GM12878 (cell line): Measurements from ENCODE around the gene AP1M1. TPM values are rescaled to one million over a fixed set of nuclear protein-coding genes. Genes with fewer than 3 reads are reported as not detected.
A peak's percentile ranks its signal among the peaks of the same experiment; 100 is the strongest.

Source experiments
- ATAC-seq: fragments of 200-7000 bp; cut with Tn5 transposase; 3 replicates; pipeline ENCODE4 v1.9.1; 2020; ENCODE audit warnings: mild to moderate bottlenecking, moderate library complexity
- BruUV-seq: library from RNA; stranded (reverse); fragments of 400-500 nt; replicated peaks from 2 replicates; lab custom pipeline; 2021; lab: Mats Ljungman, UMichigan
- CTCF ChIA-PET: fragments of 300-600 bp; sonication (Branson Sonifier 250); formaldehyde crosslinking; extraction: SDS; loops from one replicate; lab custom pipeline; 2021; ENCODE audit warnings: inconsistent platforms; lab: Yijun Ruan, JAX
- POLR2A ChIA-PET: fragments of 350-600 bp; formaldehyde crosslinking; extraction: SDS; loops from one replicate; lab custom pipeline; 2021; ENCODE audit warnings: inconsistent platforms; lab: Charles Lee
- RAD21 ChIA-PET: fragments of 300-600 bp; sonication (Branson Sonifier 250); formaldehyde crosslinking; loops from one replicate; lab custom pipeline; 2023; ENCODE audit warnings: antibody characterized with exemption; ENCODE audit not compliant: unreplicated experiment; lab: Charles Lee
- SMC1A ChIA-PET: fragments of 300-600 bp; sonication (Branson Sonifier 250); formaldehyde crosslinking; loops from one replicate; lab custom pipeline; 2023; ENCODE audit not compliant: unreplicated experiment, uncharacterized antibody; lab: Charles Lee
- DNase-seq: peaks from one replicate; pipeline ENCODE4 v3.0.0-alpha.2; 2011; ENCODE audit warnings: low read depth, low spot score
- FAIRE-seq: peaks from 3 replicates; lab custom pipeline; 2011; peaks lifted over from hg19 to GRCh38; lab: Jason Lieb, UNC
- H2AFZ ChIP-seq: 2 replicates; pipeline ENCODE4 v1.6.0; 2011; ENCODE audit warnings: low read depth, low read length, control low read depth; ENCODE audit not compliant: control insufficient read depth
- H3K27ac ChIP-seq: 2 replicates; pipeline ENCODE4 v1.5.1; 2011; ENCODE audit warnings: control low read depth; ENCODE audit not compliant: control insufficient read depth, insufficient read depth
- H3K27me3 ChIP-seq, 2 experiments: replicated peaks in 1 of 2; 2 replicates each; pipeline versions ENCODE4 v1.6.0 to v1.6.1; 2011; ENCODE audit warnings: low read length in 1 of 2; ENCODE audit not compliant: control insufficient read depth in 2 of 2, insufficient read depth in 2 of 2
- H3K36me3 ChIP-seq, 2 experiments: 2 replicates each; pipeline ENCODE4 v1.5.1; 2011; ENCODE audit warnings: low read length in 1 of 2; ENCODE audit not compliant: control insufficient read depth in 2 of 2, insufficient read depth in 2 of 2
- H3K4me1 ChIP-seq: 2 replicates; pipeline ENCODE4 v1.6.1; 2011; ENCODE audit warnings: mild to moderate bottlenecking, low read length, moderate library complexity, mixed read lengths; ENCODE audit not compliant: control insufficient read depth, insufficient read depth
- H3K4me2 ChIP-seq: 2 replicates; pipeline ENCODE4 v1.6.0; 2011; ENCODE audit warnings: control low read depth; ENCODE audit not compliant: control insufficient read depth, insufficient read depth
- H3K4me3 ChIP-seq: fragments of 200-600 bp; sonication (generic); 2 replicates; pipeline ENCODE4 v1.5.1; 2016
- H3K79me2 ChIP-seq: 2 replicates; pipeline ENCODE4 v1.6.0; 2011; ENCODE audit warnings: low read length; ENCODE audit not compliant: control insufficient read depth, insufficient read depth
- H3K9ac ChIP-seq: 2 replicates; pipeline ENCODE4 v1.8.0; 2011; ENCODE audit warnings: low read length, control low read depth, mixed read lengths; ENCODE audit not compliant: control insufficient read depth, insufficient read depth
- H3K9me3 ChIP-seq: replicated peaks from 3 replicates; pipeline ENCODE4 v1.5.1; 2011; ENCODE audit warnings: mild to moderate bottlenecking, low read length; ENCODE audit not compliant: control insufficient read depth, insufficient read depth
- H4K20me1 ChIP-seq: 2 replicates; pipeline ENCODE4 v1.6.0; 2011; ENCODE audit not compliant: control insufficient read depth, insufficient read depth
- HDAC6 ChIP-seq: fragments of 200-600 bp; sonication (generic); IDR thresholded peaks from one replicate; pipeline ENCODE4 v1.8.0; 2017; ENCODE audit warnings: antibody characterized with exemption; ENCODE audit not compliant: unreplicated experiment
- MXI1 ChIP-seq: fragments of 150-350 bp; IDR thresholded peaks from 2 replicates; pipeline ENCODE4 v1.6.1; 2011; ENCODE audit warnings: low read depth, mild to moderate bottlenecking, inconsistent platforms, low read length, improper control_type of control experiment
- PAX8 ChIP-seq: fragments of 450-650 bp; IDR thresholded peaks from 2 replicates; pipeline ENCODE4 v1.6.1; 2017; ENCODE audit warnings: mild to moderate bottlenecking, moderate library complexity
- POLR2AphosphoS2 ChIP-seq: IDR thresholded peaks from 2 replicates; pipeline ENCODE4 v1.6.1; 2011; ENCODE audit warnings: low read depth, mild to moderate bottlenecking, low read length, improper control_type of control experiment, moderate library complexity
- TCF7 ChIP-seq: IDR thresholded peaks from 2 replicates; pipeline ENCODE4 v1.6.1; 2014; ENCODE audit warnings: antibody characterized with exemption, borderline replicate concordance
- ZNF384 ChIP-seq: IDR thresholded peaks from 2 replicates; pipeline ENCODE4 v1.6.1; 2012; ENCODE audit warnings: low read depth, mild to moderate bottlenecking, low read length, improper control_type of control experiment, borderline replicate concordance
- WGBS: methylation state at CpG from one replicate; pipeline ENCODE4 v1.1.6; 2016; ENCODE audit warnings: low lambda C conversion rate; ENCODE audit not compliant: insufficient replicate concordance, insufficient coverage; ENCODE audit errors: missing lambda C conversion rate; 5-methylcytosine and 5-hydroxymethylcytosine counted together
- in situ Hi-C: fragments of 300-500 bp; cut with MboI; formaldehyde crosslinking; loops from 9 replicates; pipeline ENCODE4 v1.14.3; 2018; ENCODE audit warnings: mixed read lengths
- intact Hi-C: fragments of 100-400 bp; cut with micrococcal nuclease; formaldehyde crosslinking; loops from one replicate; pipeline ENCODE4 v1.14.2; 2022; ENCODE audit not compliant: unreplicated experiment
- polyA plus RNA-seq, 11 experiments: library from polyadenylated mRNA; depleted of rRNA in 4 of 11; unstranded in 6 of 11; stranded (reverse) in 5 of 11; fragments of >200 nt; fragmentation: Nextera tagmentation in 4 of 11; fragmentation: Illumina TruSeq in 1 of 11; extraction: Ambion mirVana in 4 of 11; extraction: Trizol in 1 of 11; gene quantifications; 1 replicate in 1 of 11; 2 replicates in 10 of 11; pipeline versions ENCODE4 v1.2.1 to v1.2.3, GENCODE V29; 2011 to 2016; ENCODE audit warnings: inconsistent platforms in 2 of 11, missing spikeins in 2 of 11, low read depth in 1 of 11
- total RNA-seq, 4 experiments: library from RNA; depleted of rRNA in 3 of 4; stranded (reverse); fragments of >200 nt in 3 of 4; fragmentation: Illumina TruSeq in 1 of 4; extraction: Trizol in 1 of 4; gene quantifications; 2 replicates each; pipeline versions ENCODE4 v1.2.1 to v1.2.3, GENCODE V29; 2013 to 2021

Gene AP1M1
- total and polyA plus RNA-seq, 10 of the 15 experiments (the other 5 are each of a cell fraction or from before 2014, with no cell fraction given): 1.0 to 116 (median 44.7) TPM

DNA sequence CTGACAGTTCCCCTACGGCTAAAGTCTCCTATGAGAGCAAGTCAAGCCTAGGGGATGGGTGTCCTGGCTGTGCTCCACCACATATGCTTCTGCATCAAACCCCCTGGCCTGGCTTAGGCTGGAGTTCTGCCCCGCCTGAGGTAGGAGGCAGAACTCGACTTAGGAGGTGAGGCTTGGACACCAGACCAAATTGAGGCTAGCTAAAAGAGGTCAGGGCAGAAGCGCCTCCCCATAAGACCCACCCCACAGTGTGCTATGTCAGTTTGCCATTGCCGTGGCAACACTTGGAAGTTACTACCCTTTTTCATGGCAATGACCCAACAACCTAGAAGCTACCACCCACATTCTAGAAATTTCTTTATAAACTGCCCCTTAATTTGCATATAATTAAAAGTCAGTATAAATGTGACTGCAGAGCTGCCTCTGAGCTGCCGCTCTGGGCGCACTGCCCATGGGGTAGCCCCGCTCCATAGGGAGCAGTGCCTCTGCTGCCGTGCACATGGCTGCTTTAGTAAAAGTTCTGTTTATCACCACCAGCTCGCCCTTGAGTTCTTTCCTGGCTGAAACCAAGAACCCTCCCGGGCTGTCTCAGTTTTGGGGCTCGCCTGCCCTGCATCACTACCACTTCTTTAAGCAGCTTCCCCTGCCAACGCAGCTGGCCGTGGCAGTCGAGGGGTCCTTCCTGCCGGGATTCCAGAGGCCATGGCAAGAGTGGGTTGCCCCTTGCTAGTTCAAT, 20.2 kb downstream of the AP1M1 start:
- TF ChIP-seq MXI1: no peak
- no peak for TF ChIP-seq HDAC6
- no peak for TF ChIP-seq POLR2AphosphoS2
- TF ChIP-seq TCF7: no peak
- Histone ChIP-seq H3K36me3 (peaks cover 11 to 19% of the 10 kb centered on the region in 2 experiments; a peak in 3 of 4 replicates), H3K4me3 (no peak overlapping the region), H3K9me3 (peaks cover 19% of the 10 kb centered on the region), H3K9ac (no peak overlapping the region), H3K79me2 (no peaks in the 10 kb centered on the region), H3K27me3 (no peaks in the 10 kb centered on the region), H2AFZ (no peak overlapping the region), H4K20me1 (no peaks in the 10 kb centered on the region), H3K4me1 (no peaks in the 10 kb centered on the region), H3K27ac (no peak overlapping the region), H3K4me2 (no peak overlapping the region)
- intact Hi-C loops: no loop called here
- SMC1A ChIA-PET: no interaction called here
- POLR2A ChIA-PET: no interaction called here
- BruUV-seq: no TSS peak
- WGBS: 79% methylated on average over 16 of the region's 16 CpGs
- ATAC-seq: no peak
- RAD21 ChIA-PET: interaction anchor here (1.2 kb wide), 1 partner anchor 165 kb away, joined by 4 read pairs; no protein-coding TSS in a partner anchor
- in situ Hi-C loops: no loop called here
- no peak for FAIRE-seq
- DNase-seq: no peak
- CTCF ChIA-PET: no interaction called here

- CTCF ChIA-PET: interaction anchor here (1.6 kb wide), 1 partner anchor 28 kb away, joined by 4 read pairs; no protein-coding TSS in a partner anchor
Measured at GRCh38 chr19:16218851-16219250, 21.1 kb downstream of the AP1M1 start.

More at GRCh38 chr19:16218851-16219250, 21.1 kb downstream of the AP1M1 start:
- ChIA-PET SMC1A (no interaction called here), POLR2A (interaction anchor here (0.7 kb wide), 1 partner anchor 251 kb away, joined by 3 read pairs; no protein-coding TSS in a partner anchor), RAD21 (no interaction called here)
- Histone ChIP-seq H3K36me3 (peaks cover 16 to 19% of the 10 kb centered on the region in 2 experiments; a peak in 3 of 4 replicates), H3K27ac (no peak overlapping the region), H3K4me2 (no peak overlapping the region), H3K9ac (no peak overlapping the region), H3K27me3 (no peaks in the 10 kb centered on the region), H3K4me3 (no peak overlapping the region), H2AFZ (no peak overlapping the region), H3K9me3 (peaks cover 19% of the 10 kb centered on the region), H3K79me2 (no peaks in the 10 kb centered on the region), H3K4me1 (no peaks in the 10 kb centered on the region), H4K20me1 (no peaks in the 10 kb centered on the region)
- no peak for TF ChIP-seq PAX8
- peak; percentile 72 for TF ChIP-seq ZNF384
- in situ Hi-C loops: no loop called here
- no TSS peak for BruUV-seq
- DNase-seq (no peak), ATAC-seq (no peak), FAIRE-seq (no peak)
- intact Hi-C loops: no loop called here
- WGBS: 68% methylated on average over 2 of the region's 2 CpGs
